Measurements from ENCODE around the gene IST1. TPM values are rescaled to one million over a fixed set of nuclear protein-coding genes. Genes with fewer than 3 reads are reported as not detected.

The IST1 gene
- total RNA-seq (100 to 1,000 TPM; 117 to 176 (median 170) TPM), polyA plus RNA-seq (100 to 1,000 TPM; 133 to 182 (median 155) TPM)

DNA sequence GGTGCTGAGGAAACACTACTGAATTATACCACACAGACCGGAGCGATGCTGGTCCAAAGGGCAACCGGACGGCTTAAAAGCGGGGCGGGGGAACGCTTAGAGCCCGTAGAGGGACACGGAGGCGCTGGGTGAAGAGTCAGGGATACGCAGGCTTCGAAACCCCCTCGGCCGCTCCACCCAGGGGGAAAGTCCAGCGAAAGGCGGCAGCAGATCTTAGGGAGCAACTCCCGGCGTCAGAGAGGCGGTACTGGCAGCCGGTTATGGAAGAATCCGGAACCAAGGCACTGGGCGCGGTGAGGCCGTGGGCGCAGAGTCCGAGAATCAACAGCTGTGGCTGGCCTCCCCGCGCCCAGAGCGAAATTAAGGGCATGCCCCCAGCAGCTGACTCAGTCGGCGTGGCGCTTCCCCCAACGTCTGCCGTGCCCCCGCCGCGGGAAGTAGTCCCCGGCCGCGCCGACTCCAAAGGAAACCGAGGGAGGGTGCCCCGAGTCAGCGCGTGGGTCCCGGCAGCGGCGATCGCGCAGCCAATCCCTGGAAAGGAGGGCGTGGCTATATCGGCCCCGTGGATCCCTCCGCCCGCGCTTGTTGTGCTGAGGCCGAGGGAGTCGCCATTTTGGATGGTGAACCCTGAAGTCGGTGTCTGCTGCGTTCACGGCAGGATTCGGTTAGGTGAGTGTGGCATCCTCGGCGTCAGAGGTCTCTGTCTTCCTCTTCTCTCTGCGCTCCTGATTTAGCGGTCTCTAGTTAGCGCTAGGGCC is at the start of gene IST1:
TSS of gene IST1 (plus strand) at position 611 of the 758 bp plus-strand sequence. CDS start 20,110 bp downstream, outside the sequence.
- DNase-seq: peak; percentile 99
- Histone ChIP-seq H3K36me3 (no peaks in the 10 kb centered on the region), H3K27me3 (no peaks in the 10 kb centered on the region), H3K27ac (peak within 1 kb of the TSS; percentile 91 to 99 (median 96)), H3K4me1 (peaks cover 0 to 47% (median 42%) of the 10 kb centered on the region in 4 donors), H3K4me3 (peak within 1 kb of the TSS; percentile 79 to 95 (median 90)), H3K9me3 (no peaks in the 10 kb centered on the region)
- WGBS, 2 donors: 0% methylated on average over 67 of the region's 67 CpGs
- intact Hi-C loops (cut with DNase I): loop anchor here (2.0 to 5.0 kb wide), 5 partner anchors 32 to 197 kb away; partner anchors contain the start of genes AP1G1, DHODH, DHX38 and TXNL4B
- TF ChIP-seq POLR2AphosphoS5 (IDR thresholded peaks at IDR 0.05) (peak; percentile 84 to 97 (median 95)), POLR2A (IDR thresholded peaks at IDR 0.05) (peak; percentile 88 to 89), EP300 (IDR thresholded peaks at IDR 0.05) (peak in 1 of 4 donors; percentile 52)
- TF ChIP-seq, protein P1, sequence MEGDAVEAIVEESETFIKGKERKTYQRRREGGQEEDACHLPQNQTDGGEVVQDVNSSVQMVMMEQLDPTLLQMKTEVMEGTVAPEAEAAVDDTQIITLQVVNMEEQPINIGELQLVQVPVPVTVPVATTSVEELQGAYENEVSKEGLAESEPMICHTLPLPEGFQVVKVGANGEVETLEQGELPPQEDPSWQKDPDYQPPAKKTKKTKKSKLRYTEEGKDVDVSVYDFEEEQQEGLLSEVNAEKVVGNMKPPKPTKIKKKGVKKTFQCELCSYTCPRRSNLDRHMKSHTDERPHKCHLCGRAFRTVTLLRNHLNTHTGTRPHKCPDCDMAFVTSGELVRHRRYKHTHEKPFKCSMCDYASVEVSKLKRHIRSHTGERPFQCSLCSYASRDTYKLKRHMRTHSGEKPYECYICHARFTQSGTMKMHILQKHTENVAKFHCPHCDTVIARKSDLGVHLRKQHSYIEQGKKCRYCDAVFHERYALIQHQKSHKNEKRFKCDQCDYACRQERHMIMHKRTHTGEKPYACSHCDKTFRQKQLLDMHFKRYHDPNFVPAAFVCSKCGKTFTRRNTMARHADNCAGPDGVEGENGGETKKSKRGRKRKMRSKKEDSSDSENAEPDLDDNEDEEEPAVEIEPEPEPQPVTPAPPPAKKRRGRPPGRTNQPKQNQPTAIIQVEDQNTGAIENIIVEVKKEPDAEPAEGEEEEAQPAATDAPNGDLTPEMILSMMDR (IDR thresholded peaks at IDR 0.05): no peak

DNA sequence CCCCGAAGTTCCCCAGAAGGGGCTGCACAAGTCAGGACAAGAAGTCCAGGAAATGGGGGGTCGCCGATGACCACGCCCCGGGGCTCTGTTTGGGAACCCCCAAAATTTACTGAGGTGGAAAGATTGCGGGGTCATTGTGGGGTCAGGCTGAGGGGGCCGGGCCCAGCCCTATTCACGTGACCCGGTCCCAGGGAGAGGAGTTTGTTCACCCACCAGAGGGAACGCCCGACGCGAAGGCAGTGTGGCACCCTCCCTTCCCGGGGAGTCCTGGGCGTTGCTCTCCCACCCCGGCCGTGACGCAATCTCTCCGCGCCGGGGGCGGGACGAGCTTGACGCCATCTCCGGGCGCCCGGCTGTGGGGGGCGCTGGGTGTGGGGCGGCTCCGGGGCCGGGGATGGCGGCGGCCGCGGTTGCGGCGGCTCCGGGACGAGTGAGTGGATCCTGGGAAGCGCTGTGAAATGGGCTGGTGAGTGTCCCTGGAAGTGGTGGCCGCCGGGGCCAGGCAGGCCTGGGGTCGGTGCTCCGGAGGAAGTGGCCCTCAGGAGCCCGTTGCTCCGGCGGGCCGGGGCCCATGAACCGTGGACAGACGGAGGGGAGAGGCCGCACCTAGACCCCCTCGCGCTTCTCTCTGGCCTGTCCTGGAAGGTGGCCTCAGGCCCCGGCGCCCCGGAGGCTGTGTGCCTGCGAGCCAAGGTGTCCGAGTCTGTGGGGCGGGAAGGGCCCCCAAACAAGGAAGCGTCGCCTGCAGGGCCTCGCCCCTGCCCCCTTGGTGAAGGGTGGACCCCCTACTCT is 49.5 kb upstream of the IST1 start, which contains the start of gene ATXN1L:
TSS of gene ATXN1L (plus strand) at position 338 of the 792 bp plus-strand sequence. CDS start 3,765 bp downstream, outside the sequence.
- Histone ChIP-seq H3K36me3 (peaks cover 10 to 32% (median 24%) of the 10 kb centered on the region in 4 donors), H3K27ac (peak within 1 kb of the TSS; percentile 83 to 91 (median 88)), H3K27me3 (no peaks in the 10 kb centered on the region), H3K4me3 (peak within 1 kb of the TSS; percentile 81 to 94 (median 92)), H3K9me3 (no peaks in the 10 kb centered on the region), H3K4me1 (peaks cover 0 to 22% (median 15%) of the 10 kb centered on the region in 4 donors)
- 0 to 1% methylated on average over 62 of the region's 62 CpGs for WGBS, 2 donors
- TF ChIP-seq, protein P1 (IDR thresholded peaks at IDR 0.05): no peak
- TF ChIP-seq POLR2AphosphoS5 (IDR thresholded peaks at IDR 0.05) (peak; percentile 89 to 96 (median 96)), POLR2A (IDR thresholded peaks at IDR 0.05) (peak; percentile 73 to 80), EP300 (IDR thresholded peaks at IDR 0.05) (peak in 1 of 4 donors; percentile 70)
- intact Hi-C loops (cut with DNase I): loop anchor here (2.0 to 5.0 kb wide), 2 partner anchors 36 to 37 kb away; partner anchors contain the start of genes AP1G1 and ZNF821
- peak; percentile 96 for DNase-seq

DNA sequence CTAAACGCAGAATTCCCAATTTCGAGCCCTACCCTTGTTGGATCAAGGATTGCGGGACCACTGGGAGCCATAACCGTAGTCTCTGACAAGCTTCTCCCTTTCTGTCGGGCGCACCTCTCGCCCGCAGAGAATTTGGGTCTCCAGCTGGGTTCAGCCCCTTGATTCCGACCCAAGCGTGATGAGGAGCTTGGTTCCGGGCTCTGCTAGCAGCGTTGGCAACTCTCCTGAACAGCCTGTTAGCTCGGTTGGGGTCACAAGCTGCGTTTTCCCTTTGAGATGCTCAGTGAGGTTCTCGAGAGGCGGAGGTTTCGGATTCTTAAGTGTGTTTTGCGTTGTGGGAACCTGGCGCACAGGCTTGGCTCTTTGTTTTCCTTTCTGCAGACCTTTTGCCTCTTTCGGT is 48.9 kb upstream of the IST1 start:
- Histone ChIP-seq H3K4me3 (peak overlapping the region; percentile 81 to 94 (median 92)), H3K27ac (peak overlapping the region; percentile 83 to 91 (median 88)), H3K27me3 (no peaks in the 10 kb centered on the region), H3K9me3 (no peaks in the 10 kb centered on the region), H3K36me3 (peaks cover 10 to 38% (median 29%) of the 10 kb centered on the region in 4 donors), H3K4me1 (peaks cover 0 to 25% (median 16%) of the 10 kb centered on the region in 4 donors)
- DNase-seq: peak; percentile 66
- intact Hi-C loops (cut with DNase I): loop anchor here (5.0 kb wide), 1 partner anchor 36 kb away; the partner anchor contains the start of gene ZNF821
- 1% methylated on average over 20 of the region's 20 CpGs for WGBS, 2 donors
- TF ChIP-seq POLR2AphosphoS5 (IDR thresholded peaks at IDR 0.05): no peak
- TF ChIP-seq EP300 (IDR thresholded peaks at IDR 0.05): no peak
- TF ChIP-seq, protein P1 (IDR thresholded peaks at IDR 0.05): no peak
- no peak for TF ChIP-seq POLR2A (IDR thresholded peaks at IDR 0.05)

DNA sequence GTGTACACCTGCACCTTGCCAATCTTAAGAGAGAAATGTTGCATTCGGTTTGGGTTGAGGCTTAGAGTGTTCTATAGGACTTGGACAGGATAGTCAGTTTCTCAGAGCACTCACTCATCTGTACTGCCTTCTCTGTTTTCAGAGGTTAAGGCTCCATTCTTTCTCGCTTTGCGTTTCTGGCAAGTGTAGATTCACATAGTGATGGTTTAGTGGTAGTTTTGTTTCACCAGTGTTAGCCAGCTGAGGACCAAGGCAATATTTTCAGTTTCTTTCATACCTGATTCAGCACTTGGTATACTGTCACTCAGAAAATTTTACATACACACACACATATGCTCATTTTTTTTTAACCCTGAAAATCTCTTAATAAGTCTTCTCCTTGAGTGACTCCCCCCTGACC is 48.2 kb upstream of the IST1 start:
- peaks cover 0 to 32% (median 19%) of the 10 kb centered on the region in 4 donors for H3K4me1 ChIP-seq
- H3K9me3 ChIP-seq: no peaks in the 10 kb centered on the region
- H3K4me3 ChIP-seq: peak overlapping the region; percentile 81 to 94 (median 92)
- intact Hi-C loops (cut with DNase I): loop anchor here (5.0 kb wide), 1 partner anchor 35 kb away; the partner anchor contains the start of gene ZNF821
- TF ChIP-seq, protein P1 (IDR thresholded peaks at IDR 0.05): no peak
- TF ChIP-seq EP300 (IDR thresholded peaks at IDR 0.05): no peak
- no peak for TF ChIP-seq POLR2AphosphoS5 (IDR thresholded peaks at IDR 0.05)
- no peak for TF ChIP-seq POLR2A (IDR thresholded peaks at IDR 0.05)
- no peaks in the 10 kb centered on the region for H3K27me3 ChIP-seq
- H3K27ac ChIP-seq: peak overlapping the region in 3 of 4 donors; percentile 87 to 91 (median 90)
- DNase-seq: no peak
- H3K36me3 ChIP-seq: peaks cover 10 to 41% (median 32%) of the 10 kb centered on the region in 4 donors
- WGBS, 2 donors: 59 to 67% methylated on average over 3 of the region's 3 CpGs

Measured in sigmoid colon (tissue), 7 donors.